GM15510 (cell line): ENCODE data around the gene STAU1.

ENCODE experiments used
- POLR2A ChIP-seq: IDR thresholded peaks from 3 replicates; pipeline ENCODE4 v1.6.1; 2011; ENCODE audit warnings: borderline replicate concordance; ENCODE audit not compliant: insufficient read length; ENCODE audit errors: extremely low read depth

Gene STAU1

GRCh38 chr20:49187851-49188641, at the start of gene STAU1:
Gene STAU1, minus strand, starts transcription at chr20:49188334. Its CDS starts 22,133 bp downstream, at chr20:49166201.
- TF ChIP-seq POLR2A = peak; percentile 71

GRCh38 chr20:49237531-49237930, 49.4 kb upstream of the STAU1 start:
- TF ChIP-seq POLR2A = no peak

- TF ChIP-seq POLR2A = no peak
These were observed 48.2 kb upstream of the STAU1 start for GRCh38 chr20:49236301-49236700.

- no peak for TF ChIP-seq POLR2A
These were observed 46.7 kb upstream of the STAU1 start for GRCh38 chr20:49234831-49235230.

GRCh38 chr20:49233226-49233625, 45.1 kb upstream of the STAU1 start:
- no peak for TF ChIP-seq POLR2A

GRCh38 chr20:49231471-49231870, 43.3 kb upstream of the STAU1 start:
- no peak for TF ChIP-seq POLR2A

- TF ChIP-seq POLR2A = no peak
These were observed 42.5 kb upstream of the STAU1 start for GRCh38 chr20:49230561-49231133.

- TF ChIP-seq POLR2A = no peak
These were observed 41.9 kb upstream of the STAU1 start for GRCh38 chr20:49230021-49230420.

- TF ChIP-seq POLR2A = no peak
These were observed 41.2 kb upstream of the STAU1 start for GRCh38 chr20:49229381-49229780.

- TF ChIP-seq POLR2A = no peak
These were observed 40.5 kb upstream of the STAU1 start for GRCh38 chr20:49228676-49229075.

GRCh38 chr20:49225896-49226295, 37.8 kb upstream of the STAU1 start:
- TF ChIP-seq POLR2A = no peak

GRCh38 chr20:49219924-49220831, 32.0 kb upstream of the STAU1 start:
- TF ChIP-seq POLR2A = no peak

GRCh38 chr20:49219091-49219923, 31.2 kb upstream of the STAU1 start, which contains the start of gene DDX27:
Gene DDX27, plus strand, starts transcription at chr20:49219416. Its CDS starts 33 bp downstream, at chr20:49219449.
- peak; percentile 92 for TF ChIP-seq POLR2A

GRCh38 chr20:49216991-49217578, 29.0 kb upstream of the STAU1 start:
- TF ChIP-seq POLR2A = no peak

GRCh38 chr20:49215232-49215631, 27.1 kb upstream of the STAU1 start:
- no peak for TF ChIP-seq POLR2A

GRCh38 chr20:49214571-49214970, 26.4 kb upstream of the STAU1 start:
- TF ChIP-seq POLR2A = no peak
